GM23338 (cell line): ENCODE results near the gene HES3. TPM values are rescaled to one million over a fixed set of nuclear protein-coding genes. Genes with fewer than 3 reads are reported as not detected.
A peak's percentile ranks its signal among the peaks of the same experiment; 100 is the strongest.

ENCODE experiments used
- ATAC-seq: fragments of 200-7000 bp; cut with Tn5 transposase; 3 replicates; pipeline ENCODE4 v1.9.1; 2020
- DNase-seq: peaks from one replicate; pipeline ENCODE4 v3.0.0-alpha.2; 2015; ENCODE audit warnings: low spot score
- H2AFZ ChIP-seq: fragments of 200-600 bp; sonication (generic); 2 replicates; pipeline ENCODE4 v1.8.0; 2016; ENCODE audit warnings: antibody characterized with exemption, mild to moderate bottlenecking, moderate library complexity
- H3F3A ChIP-seq: fragments of 200-600 bp; sonication (generic); replicated peaks from 2 replicates; pipeline ENCODE4 v1.8.0; 2017; ENCODE audit warnings: antibody characterized with exemption, mixed run types, low read depth
- H3K27ac ChIP-seq: fragments of 200-600 bp; sonication (generic); 2 replicates; pipeline ENCODE4 v1.6.1; 2016; ENCODE audit warnings: low read depth
- H3K27me3 ChIP-seq: fragments of 200-600 bp; sonication (generic); 2 replicates; pipeline ENCODE4 v1.8.0; 2016; ENCODE audit warnings: mild to moderate bottlenecking, mixed run types, moderate library complexity; ENCODE audit not compliant: insufficient read depth
- H3K36me3 ChIP-seq: fragments of 200-600 bp; sonication (generic); 2 replicates; pipeline ENCODE4 v1.8.0; 2016; ENCODE audit warnings: mild to moderate bottlenecking; ENCODE audit not compliant: insufficient read depth
- H3K4me1 ChIP-seq: fragments of 200-600 bp; sonication (generic); 2 replicates; pipeline ENCODE4 v1.8.0; 2016; ENCODE audit warnings: mild to moderate bottlenecking, moderate library complexity; ENCODE audit not compliant: insufficient read depth
- H3K4me2 ChIP-seq: fragments of 200-600 bp; sonication (generic); 2 replicates; pipeline ENCODE4 v1.7.1; 2017; ENCODE audit warnings: mixed run types
- H3K4me3 ChIP-seq: fragments of 200-600 bp; sonication (generic); 2 replicates; pipeline ENCODE4 v1.6.1; 2016; ENCODE audit warnings: mixed run types
- H3K79me2 ChIP-seq: fragments of 200-600 bp; sonication (generic); replicated peaks from 2 replicates; pipeline ENCODE4 v1.8.0; 2017; ENCODE audit warnings: mild to moderate bottlenecking; ENCODE audit not compliant: insufficient read depth
- H3K9me2 ChIP-seq: fragments of 200-600 bp; sonication (generic); 2 replicates; pipeline ENCODE4 v1.8.0; 2017; ENCODE audit not compliant: insufficient read depth
- H4K20me1 ChIP-seq: fragments of 200-600 bp; sonication (generic); replicated peaks from 2 replicates; pipeline ENCODE4 v1.8.0; 2017; ENCODE audit warnings: mild to moderate bottlenecking; ENCODE audit not compliant: insufficient read depth
- H3K27ac Mint-ChIP-seq: 2 replicates; pipeline ENCODE4 v1.8.0; 2020; ENCODE audit warnings: inconsistent platforms, mild to moderate bottlenecking, moderate library complexity, mixed read lengths
- H3K27me3 Mint-ChIP-seq: 3 replicates; pipeline ENCODE4 v1.8.0; 2022; ENCODE audit warnings: low read depth, mild to moderate bottlenecking, moderate library complexity, mixed read lengths, inconsistent platforms; ENCODE audit not compliant: insufficient read depth, poor library complexity
- H3K36me3 Mint-ChIP-seq: 3 replicates; pipeline ENCODE4 v1.8.0; 2021; ENCODE audit warnings: low read depth, mild to moderate bottlenecking, inconsistent platforms, moderate library complexity, mixed read lengths
- H3K4me1 Mint-ChIP-seq: 3 replicates; pipeline ENCODE4 v1.8.0; 2020; ENCODE audit warnings: mild to moderate bottlenecking, inconsistent platforms, mixed read lengths
- H3K4me3 Mint-ChIP-seq: 3 replicates; pipeline ENCODE4 v1.8.0; 2021; ENCODE audit warnings: moderate library complexity, mild to moderate bottlenecking, inconsistent platforms, mixed read lengths
- H3K9me3 Mint-ChIP-seq: 3 replicates; pipeline ENCODE4 v1.8.0; 2020; ENCODE audit warnings: moderate library complexity, mild to moderate bottlenecking, inconsistent platforms, mixed read lengths
- CREB1 ChIP-seq: fragments of 250-450 bp; sonication (Bioruptor Pico); IDR thresholded peaks from 2 replicates; pipeline ENCODE4 v1.5.0; 2020; ENCODE audit warnings: low read depth, mild to moderate bottlenecking, moderate library complexity
- EZH2 ChIP-seq: fragments of 200-600 bp; sonication (generic); IDR thresholded peaks from one replicate; pipeline ENCODE4 v1.8.0; 2017; ENCODE audit warnings: antibody characterized with exemption, mild to moderate bottlenecking, low read depth; ENCODE audit not compliant: unreplicated experiment
- JUNB ChIP-seq: IDR thresholded peaks from one replicate; pipeline ENCODE4 v1.6.1; 2016; ENCODE audit warnings: antibody characterized with exemption; ENCODE audit not compliant: unreplicated experiment
- NANOG ChIP-seq: IDR thresholded peaks from 2 replicates; pipeline ENCODE4 v1.6.1; 2016; ENCODE audit warnings: antibody characterized with exemption, borderline replicate concordance
- POLR2AphosphoS5 ChIP-seq: IDR thresholded peaks from 2 replicates; pipeline ENCODE4 v1.6.1; 2016; ENCODE audit warnings: antibody characterized with exemption, low read depth
- STAT1 ChIP-seq: IDR thresholded peaks from one replicate; pipeline ENCODE4 v1.6.1; 2016; ENCODE audit warnings: antibody characterized with exemption; ENCODE audit not compliant: unreplicated experiment
- ZNF114 ChIP-seq: fragments of 250-450 bp; sonication (Bioruptor Pico); IDR thresholded peaks from 2 replicates; pipeline ENCODE4 v1.5.0; 2020; ENCODE audit warnings: mild to moderate bottlenecking, moderate library complexity
- polyA plus RNA-seq: library from polyadenylated mRNA; unstranded; fragments of >200 nt; fragmentation: Nextera tagmentation; extraction: Ambion mirVana; gene quantifications from 2 replicates; pipeline ENCODE4 v1.2.1, GENCODE V29; 2016
- total RNA-seq: library from RNA; depleted of rRNA; stranded (reverse); fragments of >200 nt; shearing (Covaris generic); gene quantifications from 2 replicates; pipeline ENCODE4 v1.2.3, GENCODE V29; 2014
- TF ChIP-seq, protein P1 (sequence below): fragments of 250-450 bp; sonication (Bioruptor Pico); IDR thresholded peaks from 2 replicates; pipeline ENCODE4 v1.5.0; 2020; ENCODE audit warnings: mild to moderate bottlenecking, moderate library complexity
- TF ChIP-seq, protein P2 (sequence below): IDR thresholded peaks from 2 replicates; pipeline ENCODE4 v1.6.1; 2016; ENCODE audit warnings: antibody characterized with exemption

HES3 gene
- total and polyA plus RNA-seq, 2 experiments from 2014 or later, result 7.1 to 50.4 TPM

DNA sequence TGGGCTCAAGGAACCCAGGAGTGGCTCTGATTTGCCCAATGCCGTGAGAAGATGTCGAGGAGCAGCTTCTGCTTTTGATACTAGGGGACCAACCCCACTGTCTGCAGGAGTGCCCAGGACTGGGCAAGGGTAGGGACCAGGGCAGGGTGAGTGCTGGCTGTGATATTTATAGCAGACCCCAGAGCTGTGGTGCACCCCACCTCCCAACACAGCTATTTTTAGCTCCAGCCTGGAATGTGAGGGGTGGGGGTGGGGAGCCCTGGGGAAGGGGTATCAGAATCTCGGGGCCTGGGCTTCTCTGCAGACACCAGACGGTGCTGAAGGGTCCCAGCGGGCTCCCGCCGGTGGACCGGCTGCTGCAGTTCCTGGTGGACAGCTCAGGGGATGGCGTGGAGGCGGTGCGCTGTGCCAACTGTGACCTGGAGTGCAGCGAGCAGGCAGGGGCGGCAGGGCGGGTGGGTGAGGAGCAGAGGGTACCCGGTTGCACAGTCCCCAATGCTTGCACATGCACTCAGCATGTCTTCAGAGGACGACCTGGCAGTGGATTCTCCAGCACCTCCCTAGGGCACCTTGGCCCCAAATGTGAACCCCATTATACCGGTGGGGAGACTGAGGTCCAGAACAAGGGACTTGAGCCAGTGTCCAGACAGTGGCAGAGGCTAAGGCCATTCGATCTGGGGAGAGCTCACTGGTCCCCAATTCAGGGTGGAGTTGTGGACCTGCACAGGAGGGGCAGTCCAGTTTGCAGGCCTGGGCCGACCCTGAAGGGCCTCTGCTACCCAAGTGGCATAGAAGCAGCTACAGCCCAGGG is 36.7 kb upstream of the HES3 start (continued):
- TF ChIP-seq, protein P1, sequence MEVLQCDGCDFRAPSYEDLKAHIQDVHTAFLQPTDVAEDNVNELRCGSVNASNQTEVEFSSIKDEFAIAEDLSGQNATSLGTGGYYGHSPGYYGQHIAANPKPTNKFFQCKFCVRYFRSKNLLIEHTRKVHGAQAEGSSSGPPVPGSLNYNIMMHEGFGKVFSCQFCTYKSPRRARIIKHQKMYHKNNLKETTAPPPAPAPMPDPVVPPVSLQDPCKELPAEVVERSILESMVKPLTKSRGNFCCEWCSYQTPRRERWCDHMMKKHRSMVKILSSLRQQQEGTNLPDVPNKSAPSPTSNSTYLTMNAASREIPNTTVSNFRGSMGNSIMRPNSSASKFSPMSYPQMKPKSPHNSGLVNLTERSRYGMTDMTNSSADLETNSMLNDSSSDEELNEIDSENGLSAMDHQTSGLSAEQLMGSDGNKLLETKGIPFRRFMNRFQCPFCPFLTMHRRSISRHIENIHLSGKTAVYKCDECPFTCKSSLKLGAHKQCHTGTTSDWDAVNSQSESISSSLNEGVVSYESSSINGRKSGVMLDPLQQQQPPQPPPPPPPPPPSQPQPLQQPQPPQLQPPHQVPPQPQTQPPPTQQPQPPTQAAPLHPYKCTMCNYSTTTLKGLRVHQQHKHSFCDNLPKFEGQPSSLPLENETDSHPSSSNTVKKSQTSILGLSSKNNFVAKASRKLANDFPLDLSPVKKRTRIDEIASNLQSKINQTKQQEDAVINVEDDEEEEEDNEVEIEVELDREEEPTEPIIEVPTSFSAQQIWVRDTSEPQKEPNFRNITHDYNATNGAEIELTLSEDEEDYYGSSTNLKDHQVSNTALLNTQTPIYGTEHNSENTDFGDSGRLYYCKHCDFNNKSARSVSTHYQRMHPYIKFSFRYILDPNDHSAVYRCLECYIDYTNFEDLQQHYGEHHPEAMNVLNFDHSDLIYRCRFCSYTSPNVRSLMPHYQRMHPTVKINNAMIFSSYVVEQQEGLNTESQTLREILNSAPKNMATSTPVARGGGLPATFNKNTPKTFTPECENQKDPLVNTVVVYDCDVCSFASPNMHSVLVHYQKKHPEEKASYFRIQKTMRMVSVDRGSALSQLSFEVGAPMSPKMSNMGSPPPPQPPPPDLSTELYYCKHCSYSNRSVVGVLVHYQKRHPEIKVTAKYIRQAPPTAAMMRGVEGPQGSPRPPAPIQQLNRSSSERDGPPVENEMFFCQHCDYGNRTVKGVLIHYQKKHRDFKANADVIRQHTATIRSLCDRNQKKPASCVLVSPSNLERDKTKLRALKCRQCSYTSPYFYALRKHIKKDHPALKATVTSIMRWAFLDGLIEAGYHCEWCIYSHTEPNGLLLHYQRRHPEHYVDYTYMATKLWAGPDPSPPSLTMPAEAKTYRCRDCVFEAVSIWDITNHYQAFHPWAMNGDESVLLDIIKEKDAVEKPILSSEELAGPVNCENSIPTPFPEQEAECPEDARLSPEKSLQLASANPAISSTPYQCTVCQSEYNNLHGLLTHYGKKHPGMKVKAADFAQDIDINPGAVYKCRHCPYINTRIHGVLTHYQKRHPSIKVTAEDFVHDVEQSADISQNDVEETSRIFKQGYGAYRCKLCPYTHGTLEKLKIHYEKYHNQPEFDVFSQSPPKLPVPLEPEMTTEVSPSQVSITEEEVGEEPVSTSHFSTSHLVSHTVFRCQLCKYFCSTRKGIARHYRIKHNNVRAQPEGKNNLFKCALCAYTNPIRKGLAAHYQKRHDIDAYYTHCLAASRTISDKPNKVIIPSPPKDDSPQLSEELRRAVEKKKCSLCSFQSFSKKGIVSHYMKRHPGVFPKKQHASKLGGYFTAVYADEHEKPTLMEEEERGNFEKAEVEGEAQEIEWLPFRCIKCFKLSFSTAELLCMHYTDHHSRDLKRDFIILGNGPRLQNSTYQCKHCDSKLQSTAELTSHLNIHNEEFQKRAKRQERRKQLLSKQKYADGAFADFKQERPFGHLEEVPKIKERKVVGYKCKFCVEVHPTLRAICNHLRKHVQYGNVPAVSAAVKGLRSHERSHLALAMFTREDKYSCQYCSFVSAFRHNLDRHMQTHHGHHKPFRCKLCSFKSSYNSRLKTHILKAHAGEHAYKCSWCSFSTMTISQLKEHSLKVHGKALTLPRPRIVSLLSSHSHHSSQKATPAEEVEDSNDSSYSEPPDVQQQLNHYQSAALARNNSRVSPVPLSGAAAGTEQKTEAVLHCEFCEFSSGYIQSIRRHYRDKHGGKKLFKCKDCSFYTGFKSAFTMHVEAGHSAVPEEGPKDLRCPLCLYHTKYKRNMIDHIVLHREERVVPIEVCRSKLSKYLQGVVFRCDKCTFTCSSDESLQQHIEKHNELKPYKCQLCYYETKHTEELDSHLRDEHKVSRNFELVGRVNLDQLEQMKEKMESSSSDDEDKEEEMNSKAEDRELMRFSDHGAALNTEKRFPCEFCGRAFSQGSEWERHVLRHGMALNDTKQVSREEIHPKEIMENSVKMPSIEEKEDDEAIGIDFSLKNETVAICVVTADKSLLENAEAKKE (CRISPR knock-in tag), result no peak
- TF ChIP-seq NANOG (no peak), ZNF114 (CRISPR knock-in tag) (no peak), POLR2AphosphoS5 (no peak), CREB1 (CRISPR knock-in tag) (no peak), JUNB (no peak)
- TF ChIP-seq, protein P2, sequence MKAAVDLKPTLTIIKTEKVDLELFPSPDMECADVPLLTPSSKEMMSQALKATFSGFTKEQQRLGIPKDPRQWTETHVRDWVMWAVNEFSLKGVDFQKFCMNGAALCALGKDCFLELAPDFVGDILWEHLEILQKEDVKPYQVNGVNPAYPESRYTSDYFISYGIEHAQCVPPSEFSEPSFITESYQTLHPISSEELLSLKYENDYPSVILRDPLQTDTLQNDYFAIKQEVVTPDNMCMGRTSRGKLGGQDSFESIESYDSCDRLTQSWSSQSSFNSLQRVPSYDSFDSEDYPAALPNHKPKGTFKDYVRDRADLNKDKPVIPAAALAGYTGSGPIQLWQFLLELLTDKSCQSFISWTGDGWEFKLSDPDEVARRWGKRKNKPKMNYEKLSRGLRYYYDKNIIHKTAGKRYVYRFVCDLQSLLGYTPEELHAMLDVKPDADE, result no peak

- H3K4me1 Mint-ChIP-seq, result peaks cover 24% of the 10 kb centered on the region
- no peaks in the 10 kb centered on the region for H3K9me2 ChIP-seq
- H3K27ac Mint-ChIP-seq, result no peak overlapping the region
- ATAC-seq (no peak), DNase-seq (no peak)
- no peak for TF ChIP-seq STAT1
- peak; percentile 7 for TF ChIP-seq EZH2
- H3F3A ChIP-seq, result 0 out of 2 replicates have a peak, but pooled peaks cover 10% of the 10 kb centered on the region
- no peaks in the 10 kb centered on the region for H4K20me1 ChIP-seq
- H3K27me3 ChIP-seq, result peaks cover 48% of the 10 kb centered on the region
- peaks cover 27% of the 10 kb centered on the region for H3K4me1 ChIP-seq
- no peaks in the 10 kb centered on the region for H3K79me2 ChIP-seq
- no peaks in the 10 kb centered on the region; the same call in 2 of the 3 replicates for H3K9me3 Mint-ChIP-seq
- H3K27ac ChIP-seq, result no peak overlapping the region
- no peaks in the 10 kb centered on the region for H3K36me3 Mint-ChIP-seq
- peaks cover 43% of the 10 kb centered on the region for H3K27me3 Mint-ChIP-seq
- H3K4me2 ChIP-seq, result peak overlapping the region; percentile 85; the same call in 1 of the 2 replicates
- no peaks in the 10 kb centered on the region for H3K36me3 ChIP-seq
- no peak overlapping the region for H2AFZ ChIP-seq
- H3K4me3 ChIP-seq, result no peak overlapping the region
- peak overlapping the region; percentile 52; the same call in 1 of the 3 replicates for H3K4me3 Mint-ChIP-seq
Measured at GRCh38 chr1:6207921-6208320, 36.1 kb upstream of the HES3 start.
